ENCODE data around the gene ULBP2. TPM values are rescaled to one million over a fixed set of nuclear protein-coding genes. Genes with fewer than 3 reads are reported as not detected.
"Not testable (repeated sequence)": the region's sequence is repeated elsewhere in the genome, so short reads cannot be mapped to it uniquely, and the experiment has no call there.

The ULBP2 gene
- total RNA-seq, 1 experiment from 2014 or later, result 4.9 TPM

DNA sequence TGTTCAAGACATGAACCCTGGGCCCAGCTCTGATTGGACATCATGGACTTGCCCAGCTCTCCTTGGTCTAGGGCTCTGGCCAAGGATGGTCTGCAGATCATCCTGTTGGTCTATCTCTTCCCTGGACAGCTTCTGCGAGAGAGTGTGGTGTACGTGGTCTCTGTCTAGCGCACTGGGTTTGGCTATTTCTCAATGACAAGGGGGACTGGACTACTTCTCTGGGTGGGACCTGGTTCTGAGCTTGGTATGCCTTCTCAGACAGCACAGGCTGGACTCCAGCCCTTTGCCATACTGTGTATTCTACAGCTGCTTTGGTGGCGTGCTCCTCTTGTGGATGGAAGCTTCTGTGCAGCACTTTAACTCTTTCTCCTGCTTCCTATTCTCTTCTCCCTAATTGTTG, 35.4 kb upstream of the ULBP2 start:
- Histone ChIP-seq H3K27me3 (replicated peaks; ENCODE audit: control insufficient read depth, insufficient read depth, low read length) (no peaks in the 10 kb centered on the region), H3K4me3 (ENCODE audit: low read depth, low read length) (no peak overlapping the region), H3K36me3 (ENCODE audit: control insufficient read depth, insufficient read depth, low read length) (no peaks in the 10 kb centered on the region), H3K4me1 (no peaks in the 10 kb centered on the region), H3K9me3 (no peaks in the 10 kb centered on the region; the same call in 1 of the 2 replicates)
- BruUV-seq (replicated peaks), result no TSS peak
- H3K4me3 Mint-ChIP-seq (ENCODE audit: unreplicated experiment), result no peak overlapping the region
- ChIA-PET POLR2A (no interaction called here), CTCF (no interaction called here)
- peaks cover 17% of the 10 kb centered on the region for H3K9me3 Mint-ChIP-seq (ENCODE audit: unreplicated experiment)
- TF ChIP-seq, protein P1, sequence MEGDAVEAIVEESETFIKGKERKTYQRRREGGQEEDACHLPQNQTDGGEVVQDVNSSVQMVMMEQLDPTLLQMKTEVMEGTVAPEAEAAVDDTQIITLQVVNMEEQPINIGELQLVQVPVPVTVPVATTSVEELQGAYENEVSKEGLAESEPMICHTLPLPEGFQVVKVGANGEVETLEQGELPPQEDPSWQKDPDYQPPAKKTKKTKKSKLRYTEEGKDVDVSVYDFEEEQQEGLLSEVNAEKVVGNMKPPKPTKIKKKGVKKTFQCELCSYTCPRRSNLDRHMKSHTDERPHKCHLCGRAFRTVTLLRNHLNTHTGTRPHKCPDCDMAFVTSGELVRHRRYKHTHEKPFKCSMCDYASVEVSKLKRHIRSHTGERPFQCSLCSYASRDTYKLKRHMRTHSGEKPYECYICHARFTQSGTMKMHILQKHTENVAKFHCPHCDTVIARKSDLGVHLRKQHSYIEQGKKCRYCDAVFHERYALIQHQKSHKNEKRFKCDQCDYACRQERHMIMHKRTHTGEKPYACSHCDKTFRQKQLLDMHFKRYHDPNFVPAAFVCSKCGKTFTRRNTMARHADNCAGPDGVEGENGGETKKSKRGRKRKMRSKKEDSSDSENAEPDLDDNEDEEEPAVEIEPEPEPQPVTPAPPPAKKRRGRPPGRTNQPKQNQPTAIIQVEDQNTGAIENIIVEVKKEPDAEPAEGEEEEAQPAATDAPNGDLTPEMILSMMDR (IDR thresholded peaks at IDR 0.05; ENCODE audit: insufficient read depth in 1 of 2, low read depth in 1 of 2, low read length in 1 of 2, severe bottlenecking in 1 of 2, unreplicated experiment in 1 of 2), result no peak
- H3K36me3 Mint-ChIP-seq (ENCODE audit: insufficient read depth, unreplicated experiment), result no peaks in the 10 kb centered on the region
- intact Hi-C loops (cut with micrococcal nuclease; ENCODE audit: unreplicated experiment), result no loop called here
- no peak overlapping the region for H3K27ac Mint-ChIP-seq (ENCODE audit: unreplicated experiment)
- no peaks in the 10 kb centered on the region for H3K4me1 Mint-ChIP-seq (ENCODE audit: low read depth, unreplicated experiment)
- peaks cover 7% of the 10 kb centered on the region for H3K27me3 Mint-ChIP-seq (ENCODE audit: insufficient read depth, unreplicated experiment)
- no peak for DNase-seq

DNA sequence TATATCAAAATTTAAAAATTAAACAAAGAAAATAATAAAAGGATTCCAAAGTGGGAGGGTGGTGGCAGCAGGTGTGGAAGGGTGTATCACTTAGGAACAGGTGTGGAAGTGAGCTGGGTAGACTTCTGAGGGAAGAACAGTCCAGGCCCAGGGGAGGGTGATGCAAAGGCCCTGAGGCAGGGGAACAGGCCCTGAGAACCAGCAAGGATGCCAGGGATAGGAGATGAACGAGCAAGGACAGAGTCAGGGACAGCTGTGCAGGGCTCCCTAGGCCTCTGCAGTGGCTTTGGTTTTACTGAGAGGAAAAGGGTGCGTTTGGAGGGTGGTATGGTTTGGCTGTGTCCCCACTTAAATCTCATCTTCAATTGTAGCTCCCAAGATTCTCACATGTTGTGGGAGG, 34.5 kb upstream of the ULBP2 start:
- no peaks in the 10 kb centered on the region for H3K27me3 ChIP-seq (replicated peaks; ENCODE audit: control insufficient read depth, insufficient read depth, low read length)
- Mint-ChIP-seq H3K4me3 (ENCODE audit: unreplicated experiment) (no peak overlapping the region), H3K27me3 (ENCODE audit: insufficient read depth, unreplicated experiment) (peaks cover 5% of the 10 kb centered on the region), H3K36me3 (ENCODE audit: insufficient read depth, unreplicated experiment) (no peaks in the 10 kb centered on the region), H3K27ac (ENCODE audit: unreplicated experiment) (no peak overlapping the region), H3K9me3 (ENCODE audit: unreplicated experiment) (peaks cover 17% of the 10 kb centered on the region), H3K4me1 (ENCODE audit: low read depth, unreplicated experiment) (no peaks in the 10 kb centered on the region)
- DNase-seq, result no peak
- intact Hi-C loops (cut with micrococcal nuclease; ENCODE audit: unreplicated experiment), result no loop called here
- TF ChIP-seq, protein P1 (IDR thresholded peaks at IDR 0.05; ENCODE audit: insufficient read depth in 1 of 2, low read depth in 1 of 2, low read length in 1 of 2, severe bottlenecking in 1 of 2, unreplicated experiment in 1 of 2), result no peak
- no peaks in the 10 kb centered on the region; the same call in 1 of the 2 replicates for H3K9me3 ChIP-seq
- H3K4me1 ChIP-seq, result no peaks in the 10 kb centered on the region
- ChIA-PET CTCF (no interaction called here), POLR2A (no interaction called here)
- BruUV-seq (replicated peaks), result no TSS peak
- H3K4me3 ChIP-seq (ENCODE audit: low read depth, low read length), result no peak overlapping the region
- no peaks in the 10 kb centered on the region for H3K36me3 ChIP-seq (ENCODE audit: control insufficient read depth, insufficient read depth, low read length)

DNA sequence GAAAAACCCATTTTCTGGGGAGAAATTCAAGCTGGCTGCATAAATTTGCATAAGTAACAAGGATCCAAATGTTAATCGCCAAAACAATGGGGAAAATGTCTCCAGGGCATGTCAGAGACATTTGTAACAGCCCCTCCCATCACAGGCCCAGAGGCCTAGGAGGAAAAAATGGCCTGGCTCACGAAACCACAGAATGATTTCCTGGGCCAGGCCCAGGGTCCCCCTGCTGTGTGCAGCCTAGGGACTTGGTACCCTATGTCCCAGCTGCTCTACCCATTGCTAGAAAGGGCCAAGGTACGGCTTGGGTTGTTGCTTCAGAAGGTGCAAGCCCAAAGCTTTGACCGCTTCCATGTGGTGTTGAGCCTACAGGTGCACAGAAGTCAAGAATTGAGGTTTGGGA, 33.3 kb upstream of the ULBP2 start:
- intact Hi-C loops (cut with micrococcal nuclease; ENCODE audit: unreplicated experiment); H3K9me3 ChIP-seq; H3K36me3 Mint-ChIP-seq (ENCODE audit: insufficient read depth, unreplicated experiment); H3K4me3 Mint-ChIP-seq (ENCODE audit: unreplicated experiment); H3K36me3 ChIP-seq (ENCODE audit: control insufficient read depth, insufficient read depth, low read length); H3K27me3 ChIP-seq (replicated peaks; ENCODE audit: control insufficient read depth, insufficient read depth, low read length); H3K4me1 Mint-ChIP-seq (ENCODE audit: low read depth, unreplicated experiment); H3K4me3 ChIP-seq (ENCODE audit: low read depth, low read length); DNase-seq; H3K27ac Mint-ChIP-seq (ENCODE audit: unreplicated experiment); POLR2A ChIA-PET; CTCF ChIA-PET; BruUV-seq (replicated peaks); H3K4me1 ChIP-seq; H3K27me3 Mint-ChIP-seq (ENCODE audit: insufficient read depth, unreplicated experiment): not testable (repeated sequence)
- H3K9me3 Mint-ChIP-seq (ENCODE audit: unreplicated experiment), result peaks cover 17% of the 10 kb centered on the region

Data from Caco-2 (cell line).